ENCODE measurements around the gene TPTE2. TPM values are rescaled to one million over a fixed set of nuclear protein-coding genes. Genes with fewer than 3 reads are reported as not detected.

TPTE2 gene
- total and polyA plus RNA-seq, 9 donors: 0.11 to 0.18 TPM; not detected in 7

DNA sequence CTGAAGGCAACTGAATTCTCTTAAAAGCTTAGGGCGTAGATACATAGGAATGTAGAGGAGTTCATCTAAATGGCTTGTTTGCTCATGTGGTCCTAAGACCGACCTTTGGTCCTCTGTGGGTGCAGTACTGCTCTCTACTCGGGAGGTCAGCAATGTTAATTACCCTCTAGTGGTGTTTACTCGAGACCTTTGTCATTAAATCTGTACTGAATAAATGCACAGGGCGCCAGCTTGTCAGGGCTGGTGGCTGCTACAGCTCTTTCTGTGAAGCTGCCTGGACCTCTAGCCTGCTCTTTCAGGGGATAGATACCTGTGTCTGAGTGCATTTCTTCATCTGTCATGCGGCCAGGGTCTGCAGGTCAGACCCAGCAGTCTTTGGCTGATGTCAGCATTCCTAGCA is 43.0 kb upstream of the TPTE2 start:
- Histone ChIP-seq H3K4me3 (no peak overlapping the region), H3K36me3 (no peaks in the 10 kb centered on the region), H3K27ac (no peak overlapping the region), H3K9me3 (no peaks in the 10 kb centered on the region), H3K4me1 (ENCODE audit: insufficient read depth) (no peaks in the 10 kb centered on the region), H3K27me3 (no peaks in the 10 kb centered on the region)
- no peak for DNase-seq
- 79 to 88% (median 87%) methylated on average over 6 of the region's 6 CpGs for WGBS, 3 donors
- TF ChIP-seq, protein P1, sequence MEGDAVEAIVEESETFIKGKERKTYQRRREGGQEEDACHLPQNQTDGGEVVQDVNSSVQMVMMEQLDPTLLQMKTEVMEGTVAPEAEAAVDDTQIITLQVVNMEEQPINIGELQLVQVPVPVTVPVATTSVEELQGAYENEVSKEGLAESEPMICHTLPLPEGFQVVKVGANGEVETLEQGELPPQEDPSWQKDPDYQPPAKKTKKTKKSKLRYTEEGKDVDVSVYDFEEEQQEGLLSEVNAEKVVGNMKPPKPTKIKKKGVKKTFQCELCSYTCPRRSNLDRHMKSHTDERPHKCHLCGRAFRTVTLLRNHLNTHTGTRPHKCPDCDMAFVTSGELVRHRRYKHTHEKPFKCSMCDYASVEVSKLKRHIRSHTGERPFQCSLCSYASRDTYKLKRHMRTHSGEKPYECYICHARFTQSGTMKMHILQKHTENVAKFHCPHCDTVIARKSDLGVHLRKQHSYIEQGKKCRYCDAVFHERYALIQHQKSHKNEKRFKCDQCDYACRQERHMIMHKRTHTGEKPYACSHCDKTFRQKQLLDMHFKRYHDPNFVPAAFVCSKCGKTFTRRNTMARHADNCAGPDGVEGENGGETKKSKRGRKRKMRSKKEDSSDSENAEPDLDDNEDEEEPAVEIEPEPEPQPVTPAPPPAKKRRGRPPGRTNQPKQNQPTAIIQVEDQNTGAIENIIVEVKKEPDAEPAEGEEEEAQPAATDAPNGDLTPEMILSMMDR (IDR thresholded peaks at IDR 0.05): no peak
- TF ChIP-seq EP300 (IDR thresholded peaks at IDR 0.05) (no peak), POLR2A (IDR thresholded peaks at IDR 0.05) (no peak)
- intact Hi-C loops (cut with DNase I): no loop called here

DNA sequence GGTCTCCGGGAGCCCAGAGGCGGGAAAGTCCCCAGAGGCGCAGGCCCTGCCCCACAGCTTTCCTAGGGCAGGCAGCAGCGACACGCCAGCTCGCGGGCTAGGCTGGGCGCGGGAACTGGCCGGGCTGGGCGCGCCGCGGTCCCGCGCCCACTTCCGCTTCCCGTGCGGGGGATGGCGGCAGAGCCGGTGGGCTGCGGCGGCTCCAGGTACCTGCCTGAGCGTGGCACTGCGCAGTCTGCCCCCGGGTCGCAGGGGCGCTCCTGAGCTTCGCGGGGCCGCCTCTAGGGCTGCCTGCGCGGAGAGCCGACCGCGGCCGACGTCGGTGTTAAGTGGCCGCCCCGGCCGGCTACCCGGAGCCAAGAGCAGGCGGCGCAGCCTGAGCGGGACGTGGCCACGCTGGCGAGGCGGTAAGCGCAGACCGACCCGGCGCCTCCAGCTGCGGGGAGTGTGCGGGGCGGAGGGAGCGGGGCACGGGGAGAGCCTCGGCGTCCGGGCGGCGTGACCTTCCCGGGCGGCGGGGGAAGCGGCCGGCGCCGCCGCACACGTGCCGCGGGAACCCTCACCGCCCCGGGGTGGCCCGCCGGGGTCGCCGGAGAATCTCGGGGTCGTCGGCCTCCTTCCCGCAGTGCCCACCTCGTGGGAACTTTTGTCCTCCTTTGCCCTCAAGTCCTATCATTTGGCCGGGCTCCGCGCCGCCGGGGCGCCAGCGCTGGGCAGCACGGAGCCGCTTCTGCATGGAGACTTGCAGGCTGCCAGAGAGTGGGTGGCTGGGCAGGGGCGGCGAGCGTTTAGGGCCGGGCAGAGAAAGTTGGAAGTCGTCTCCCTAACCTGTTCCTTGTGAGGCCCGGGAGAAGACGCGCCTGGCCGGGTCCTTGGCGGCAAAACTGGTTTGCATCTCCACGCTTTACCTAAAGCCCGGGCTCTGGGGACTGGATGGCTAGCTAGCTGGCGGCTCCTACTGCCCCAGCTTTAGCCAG is 40.7 kb upstream of the TPTE2 start:
- TF ChIP-seq EP300 (IDR thresholded peaks at IDR 0.05): no peak
- TF ChIP-seq POLR2A (IDR thresholded peaks at IDR 0.05): no peak
- TF ChIP-seq, protein P1 (IDR thresholded peaks at IDR 0.05): no peak
- peak overlapping the region; percentile 41 for H3K4me3 ChIP-seq
- H3K4me1 ChIP-seq (ENCODE audit: insufficient read depth): no peaks in the 10 kb centered on the region
- no peaks in the 10 kb centered on the region for H3K27me3 ChIP-seq
- H3K9me3 ChIP-seq: no peaks in the 10 kb centered on the region
- 0 to 1% (median 1%) methylated on average over 59 to 108 of the region's 108 CpGs for WGBS, 3 donors
- peak in 2 of 5 donors; percentile 41 to 42 for DNase-seq
- no peaks in the 10 kb centered on the region for H3K36me3 ChIP-seq
- intact Hi-C loops (cut with DNase I): no loop called here
- H3K27ac ChIP-seq: no peak overlapping the region

DNA sequence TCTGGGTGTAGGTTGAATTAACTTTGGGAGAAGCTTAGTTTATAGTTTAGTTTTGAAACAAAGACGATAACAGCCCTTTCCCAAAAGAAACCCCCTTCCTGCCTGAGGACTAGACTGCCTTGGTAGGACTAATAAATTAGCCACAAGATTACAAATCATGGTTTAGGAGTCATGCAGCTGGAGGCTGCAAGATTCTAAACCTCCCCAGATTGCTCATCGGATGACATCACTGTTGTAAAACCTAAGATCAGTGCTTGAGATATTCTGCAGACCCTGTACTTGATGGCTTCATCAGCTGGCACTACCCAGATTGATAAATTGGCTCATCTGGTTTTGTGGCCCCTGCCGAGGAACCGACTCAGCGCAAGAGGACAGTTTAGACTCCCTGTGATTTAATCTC is 36.2 kb upstream of the TPTE2 start:
- H3K36me3 ChIP-seq: no peaks in the 10 kb centered on the region
- H3K27me3 ChIP-seq: no peaks in the 10 kb centered on the region
- no peaks in the 10 kb centered on the region for H3K9me3 ChIP-seq
- TF ChIP-seq, protein P1 (IDR thresholded peaks at IDR 0.05): no peak
- TF ChIP-seq POLR2A (IDR thresholded peaks at IDR 0.05) (no peak), EP300 (IDR thresholded peaks at IDR 0.05) (no peak)
- no peaks in the 10 kb centered on the region for H3K4me1 ChIP-seq (ENCODE audit: insufficient read depth)
- no peak overlapping the region for H3K27ac ChIP-seq
- intact Hi-C loops (cut with DNase I): no loop called here
- no peak overlapping the region for H3K4me3 ChIP-seq
- DNase-seq: no peak
- 55 to 66% (median 58%) methylated on average over 5 of the region's 5 CpGs for WGBS, 3 donors

DNA sequence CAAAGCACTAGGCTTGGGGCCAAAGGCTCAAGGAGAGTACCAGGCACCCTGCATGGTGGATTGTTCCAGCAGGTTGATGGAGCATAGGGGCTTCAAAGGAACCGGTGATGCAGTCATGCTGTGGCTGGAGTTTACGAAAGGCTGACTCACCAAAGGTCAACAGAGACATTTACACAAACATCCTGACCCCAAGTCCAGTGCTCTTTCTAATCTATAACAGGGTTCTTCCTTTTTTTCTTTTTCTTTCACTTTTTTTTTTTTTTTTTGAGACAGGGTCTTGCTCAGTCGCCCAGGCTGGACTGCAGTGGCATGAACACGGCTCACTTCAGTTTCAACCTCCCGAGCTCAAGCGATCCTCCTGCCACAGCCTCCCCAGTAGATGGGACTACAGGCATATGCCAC is 35.6 kb upstream of the TPTE2 start:
- no peaks in the 10 kb centered on the region for H3K36me3 ChIP-seq
- no peak overlapping the region for H3K4me3 ChIP-seq
- no peak for TF ChIP-seq EP300 (IDR thresholded peaks at IDR 0.05)
- TF ChIP-seq POLR2A (IDR thresholded peaks at IDR 0.05): no peak
- TF ChIP-seq, protein P1 (IDR thresholded peaks at IDR 0.05): no peak
- no peaks in the 10 kb centered on the region for H3K27me3 ChIP-seq
- H3K9me3 ChIP-seq: no peaks in the 10 kb centered on the region
- no peak for DNase-seq
- no peak overlapping the region for H3K27ac ChIP-seq
- WGBS, 3 donors: 80 to 91% (median 84%) methylated on average over 6 of the region's 6 CpGs
- intact Hi-C loops (cut with DNase I): no loop called here
- H3K4me1 ChIP-seq (ENCODE audit: insufficient read depth): no peaks in the 10 kb centered on the region
